Spleen (tissue), 7 donors: ENCODE data around the gene ASPN.

ENCODE experiments used
- POLR2A ChIP-seq, 3 donors: fragments of 450-650 bp; IDR thresholded peaks; one replicate each; pipeline ENCODE4 v1.5.1; 2017; ENCODE audit warnings: antibody characterized with exemption in 3 of 3, mild to moderate bottlenecking in 1 of 3
- TF ChIP-seq, protein P1 (sequence below), 11 experiments: fragments of 200-600 bp in 7 of 11; fragments of 450-650 bp in 4 of 11; sonication (generic) in 4 of 11; IDR thresholded peaks in 8 of 11; conservative IDR thresholded peaks in 3 of 11; 1 replicate in 7 of 11; 2 replicates in 4 of 11; pipeline versions ENCODE4 v1.4.0 to v1.8.0; 2016 to 2021; ENCODE audit warnings: antibody characterized with exemption in 11 of 11, inconsistent platforms in 4 of 11, mild to moderate bottlenecking in 1 of 11
- donor health status: DM: no; HTN: no; CAD: no; lungs with moderate emphysema.
- donor health status: DM: no; HTN: no; CAD: no.
- donor health status: DM: no; HTN: no; CAD: no.

DNA sequence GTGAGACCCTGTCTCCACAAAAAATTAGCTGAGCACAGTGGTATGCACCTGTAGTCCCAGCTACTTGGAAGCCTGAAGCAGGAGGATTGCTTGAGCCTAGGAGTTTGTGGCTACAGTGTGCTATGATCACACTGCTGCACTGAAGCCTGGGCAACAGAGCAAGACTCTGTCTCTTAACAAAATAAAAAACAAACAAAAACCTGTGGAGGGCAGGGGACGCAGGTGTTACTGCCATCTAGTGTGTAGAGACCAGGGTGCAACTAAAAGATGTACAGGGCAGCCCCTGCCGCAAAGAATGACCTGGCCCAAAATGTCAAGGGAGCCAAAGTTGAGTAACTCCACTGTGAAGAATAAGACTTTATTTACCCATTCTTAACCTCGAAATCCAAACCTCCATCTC, 27.1 kb downstream of the ASPN start:
- TF ChIP-seq, protein P1, sequence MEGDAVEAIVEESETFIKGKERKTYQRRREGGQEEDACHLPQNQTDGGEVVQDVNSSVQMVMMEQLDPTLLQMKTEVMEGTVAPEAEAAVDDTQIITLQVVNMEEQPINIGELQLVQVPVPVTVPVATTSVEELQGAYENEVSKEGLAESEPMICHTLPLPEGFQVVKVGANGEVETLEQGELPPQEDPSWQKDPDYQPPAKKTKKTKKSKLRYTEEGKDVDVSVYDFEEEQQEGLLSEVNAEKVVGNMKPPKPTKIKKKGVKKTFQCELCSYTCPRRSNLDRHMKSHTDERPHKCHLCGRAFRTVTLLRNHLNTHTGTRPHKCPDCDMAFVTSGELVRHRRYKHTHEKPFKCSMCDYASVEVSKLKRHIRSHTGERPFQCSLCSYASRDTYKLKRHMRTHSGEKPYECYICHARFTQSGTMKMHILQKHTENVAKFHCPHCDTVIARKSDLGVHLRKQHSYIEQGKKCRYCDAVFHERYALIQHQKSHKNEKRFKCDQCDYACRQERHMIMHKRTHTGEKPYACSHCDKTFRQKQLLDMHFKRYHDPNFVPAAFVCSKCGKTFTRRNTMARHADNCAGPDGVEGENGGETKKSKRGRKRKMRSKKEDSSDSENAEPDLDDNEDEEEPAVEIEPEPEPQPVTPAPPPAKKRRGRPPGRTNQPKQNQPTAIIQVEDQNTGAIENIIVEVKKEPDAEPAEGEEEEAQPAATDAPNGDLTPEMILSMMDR (IDR thresholded peaks at IDR 0.05 in 8 of 11, conservative IDR thresholded peaks at IDR 0.05 in 3 of 11), result no peak
- no peak for TF ChIP-seq POLR2A (IDR thresholded peaks at IDR 0.05)
